Activated T-cell treated with anti-CD3 and anti-CD28 coated beads, Interleukin-2, amount 50 U/mL, for 72 hours (primary cell): Measurements from ENCODE around the gene PTPRM. TPM values are rescaled to one million over a fixed set of nuclear protein-coding genes. Genes with fewer than 3 reads are reported as not detected.

Source experiments
- ATAC-seq, 2 donors: fragments of 150-1000 bp; cut with Tn5 transposase; replicated peaks in 1 of 2; 2 replicates each; pipeline ENCODE4 v1.10.0; 2021; ENCODE audit warnings: moderate library complexity in 2 of 2, mild to moderate bottlenecking in 1 of 2
- DNase-seq, 2 donors: peaks; one replicate each; pipeline ENCODE4 v3.0.0; 2021 to 2022; ENCODE audit warnings: mixed read lengths in 1 of 2
- H3K27ac Mint-ChIP-seq: one replicate; pipeline ENCODE4 v1.8.0; 2022; ENCODE audit warnings: mild to moderate bottlenecking, moderate library complexity, mixed read lengths
- H3K27me3 Mint-ChIP-seq: one replicate; pipeline ENCODE4 v1.8.0; 2022; ENCODE audit warnings: low read depth, mixed read lengths
- H3K36me3 Mint-ChIP-seq, 2 donors: one replicate each; pipeline ENCODE4 v1.8.0; 2022; ENCODE audit warnings: mixed read lengths in 2 of 2, mild to moderate bottlenecking in 1 of 2; ENCODE audit not compliant: insufficient read depth in 2 of 2
- H3K4me1 Mint-ChIP-seq: one replicate; pipeline ENCODE4 v1.8.0; 2022; ENCODE audit warnings: low read depth, mixed read lengths
- H3K4me3 Mint-ChIP-seq, 2 donors: one replicate each; pipeline ENCODE4 v1.8.0; 2022; ENCODE audit warnings: mild to moderate bottlenecking in 2 of 2, mixed read lengths in 2 of 2, moderate library complexity in 2 of 2
- H3K9me3 Mint-ChIP-seq, 2 donors: one replicate each; pipeline ENCODE4 v1.8.0; 2022; ENCODE audit warnings: mixed read lengths in 2 of 2
- total RNA-seq, 2 donors: library from RNA; stranded (reverse); gene quantifications; one replicate each; pipeline ENCODE4 v1.2.3, GENCODE V29; 2022

Gene PTPRM
- total RNA-seq, 2 donors from 2014 or later: 6.3 to 21.3 TPM

DNA sequence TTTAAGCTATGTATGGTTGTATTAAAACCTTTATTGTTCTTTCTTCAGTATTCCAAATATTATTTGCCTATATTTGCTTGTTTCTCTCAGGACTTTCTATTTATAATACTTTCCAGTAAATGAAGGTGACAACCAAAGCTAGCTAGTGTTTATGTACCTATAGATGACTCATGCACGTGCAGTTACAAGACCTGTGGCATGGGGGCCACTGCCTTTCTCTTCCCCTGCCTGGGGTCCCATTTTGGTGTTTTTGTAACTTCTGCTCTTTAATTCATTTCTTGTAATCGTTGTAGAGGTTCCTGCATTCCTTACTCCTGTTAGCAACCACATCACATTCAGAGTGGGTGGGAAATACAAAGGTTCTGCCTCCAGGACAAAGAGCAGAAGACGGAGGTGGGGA is 364.6 kb downstream of the PTPRM start:
- no peaks in the 10 kb centered on the region for H3K27me3 Mint-ChIP-seq
- H3K4me1 Mint-ChIP-seq: no peaks in the 10 kb centered on the region
- H3K27ac Mint-ChIP-seq: no peak overlapping the region
- ATAC-seq (no peak), DNase-seq (no peak)
- no peaks in the 10 kb centered on the region for H3K36me3 Mint-ChIP-seq
- H3K4me3 Mint-ChIP-seq: no peak overlapping the region
- no peaks in the 10 kb centered on the region for H3K9me3 Mint-ChIP-seq

GRCh38 chr18:7937268-7937667 is 370.2 kb downstream of the PTPRM start:
- Mint-ChIP-seq H3K4me3 (no peak overlapping the region), H3K36me3 (no peaks in the 10 kb centered on the region), H3K9me3 (no peaks in the 10 kb centered on the region), H3K27ac (no peak overlapping the region), H3K4me1 (no peaks in the 10 kb centered on the region), H3K27me3 (no peaks in the 10 kb centered on the region)
- no peak for DNase-seq
- no peak for ATAC-seq

DNA sequence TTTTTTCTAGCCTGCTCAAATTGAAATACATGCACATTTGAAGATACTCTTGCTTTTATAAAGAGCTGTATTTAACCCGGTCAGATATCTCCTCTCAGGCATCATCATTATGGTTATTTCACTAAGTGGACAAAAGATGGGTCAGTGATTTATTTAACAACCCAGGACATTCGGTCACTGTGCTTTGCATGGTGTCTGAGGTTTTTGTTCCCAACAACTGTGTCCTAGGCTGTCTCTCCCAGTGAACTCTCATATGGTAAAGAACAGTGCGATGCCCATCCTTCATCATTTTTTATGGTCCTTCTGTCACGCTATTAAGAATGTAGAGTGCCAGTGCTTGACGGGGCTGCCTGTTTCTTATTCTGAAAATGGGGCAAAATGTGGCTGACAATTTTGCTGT is 372.4 kb downstream of the PTPRM start:
- ATAC-seq (no peak), DNase-seq (no peak)
- Mint-ChIP-seq H3K27ac (no peak overlapping the region), H3K9me3 (peaks cover 0 to 2% of the 10 kb centered on the region in 2 donors), H3K4me3 (no peak overlapping the region), H3K36me3 (no peaks in the 10 kb centered on the region), H3K4me1 (no peaks in the 10 kb centered on the region), H3K27me3 (no peaks in the 10 kb centered on the region)

GRCh38 chr18:7940379-7940778 is 373.3 kb downstream of the PTPRM start:
- DNase-seq: no peak
- Mint-ChIP-seq H3K4me1 (no peaks in the 10 kb centered on the region), H3K27ac (no peak overlapping the region), H3K36me3 (no peaks in the 10 kb centered on the region), H3K27me3 (no peaks in the 10 kb centered on the region), H3K4me3 (no peak overlapping the region), H3K9me3 (peaks cover 0 to 2% of the 10 kb centered on the region in 2 donors)
- ATAC-seq: no peak

DNA sequence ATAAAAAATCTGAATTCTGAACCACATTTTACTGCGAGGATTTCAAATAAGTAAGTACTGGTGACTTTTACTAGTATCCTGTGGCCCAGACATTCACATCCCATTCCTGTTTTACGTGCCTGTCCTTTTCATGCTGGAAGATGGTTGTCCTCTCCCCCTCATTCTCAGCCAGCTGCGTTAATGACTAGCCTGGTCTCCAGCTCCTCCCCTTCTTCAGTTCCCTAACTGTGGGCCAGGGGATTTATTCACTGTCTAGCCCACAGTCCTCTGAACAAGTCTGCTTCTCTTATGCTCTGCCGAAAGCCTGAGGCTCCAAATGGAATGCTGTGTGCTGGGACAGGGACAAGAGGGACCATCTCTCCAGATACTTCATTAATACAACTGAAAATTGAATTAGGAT is 373.9 kb downstream of the PTPRM start:
- Mint-ChIP-seq H3K27me3 (no peaks in the 10 kb centered on the region), H3K36me3 (no peaks in the 10 kb centered on the region), H3K4me3 (no peak overlapping the region), H3K27ac (no peak overlapping the region), H3K4me1 (no peaks in the 10 kb centered on the region), H3K9me3 (peaks cover 0 to 2% of the 10 kb centered on the region in 2 donors)
- no peak for DNase-seq
- no peak for ATAC-seq

DNA sequence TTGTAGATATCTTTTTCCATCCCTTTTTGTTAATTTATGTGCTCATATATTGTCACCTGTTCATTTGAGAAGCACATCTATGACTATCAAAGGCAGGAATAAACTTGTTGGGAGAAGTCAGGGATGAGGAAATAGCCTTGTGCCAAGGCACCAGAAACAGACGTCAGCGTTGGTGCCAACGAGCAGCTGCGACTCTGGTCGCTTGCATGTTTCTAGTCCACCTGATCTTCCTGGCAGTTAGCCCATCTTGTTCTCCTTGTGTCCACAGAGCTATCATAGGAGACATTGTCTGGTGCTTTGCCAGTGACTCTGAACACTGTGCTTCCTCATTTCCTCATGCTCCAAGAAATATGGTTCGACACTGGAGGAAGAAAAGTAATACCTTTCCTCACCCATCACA is 374.4 kb downstream of the PTPRM start:
- Mint-ChIP-seq H3K4me3 (no peak overlapping the region), H3K9me3 (peaks cover 0 to 2% of the 10 kb centered on the region in 2 donors), H3K27me3 (no peaks in the 10 kb centered on the region), H3K4me1 (no peaks in the 10 kb centered on the region), H3K36me3 (no peaks in the 10 kb centered on the region), H3K27ac (no peak overlapping the region)
- ATAC-seq: no peak
- DNase-seq: no peak

- no peak for DNase-seq
- ATAC-seq: peak in 1 of 2 donors; percentile 32
- Mint-ChIP-seq H3K4me1 (peaks cover 8% of the 10 kb centered on the region), H3K27ac (peak overlapping the region; percentile 86), H3K36me3 (no peaks in the 10 kb centered on the region), H3K9me3 (peaks cover 0 to 2% of the 10 kb centered on the region in 2 donors), H3K4me3 (peak overlapping the region in 1 of 2 donors; percentile 50), H3K27me3 (no peaks in the 10 kb centered on the region)
Measured at GRCh38 chr18:7945882-7946281, 378.8 kb downstream of the PTPRM start.

DNA sequence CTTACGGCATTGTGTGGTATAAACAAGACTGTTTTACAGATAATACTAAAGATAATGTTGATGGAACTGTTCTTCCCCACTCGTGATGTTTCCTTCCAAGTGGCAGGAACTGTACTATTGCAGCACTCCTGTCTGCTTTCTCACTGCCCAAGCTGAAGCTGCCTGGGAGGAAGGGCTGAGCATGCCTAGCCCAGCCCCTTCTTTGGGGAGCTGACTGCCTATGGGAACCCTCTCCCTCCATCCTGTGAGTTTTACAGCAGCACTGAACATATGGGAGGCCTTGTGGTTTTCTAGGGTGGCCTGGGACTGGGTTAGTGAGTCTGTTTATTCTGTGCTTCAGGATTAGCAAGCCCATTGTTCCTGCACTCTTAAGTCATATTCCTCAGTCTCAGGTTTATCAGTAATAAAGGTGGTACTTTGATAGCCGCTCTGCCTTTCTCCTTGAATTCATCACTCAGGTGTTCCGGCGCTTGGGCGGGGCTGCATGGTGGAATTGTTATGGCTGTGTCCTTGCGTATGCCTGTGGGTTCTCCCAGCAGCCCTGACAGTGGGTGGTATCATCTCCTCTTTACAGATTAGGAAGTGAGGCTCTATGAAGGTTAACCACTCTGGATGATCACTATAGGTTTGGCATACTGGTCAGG is 379.7 kb downstream of the PTPRM start:
- Mint-ChIP-seq H3K4me1 (peaks cover 8% of the 10 kb centered on the region), H3K27ac (peak overlapping the region; percentile 86), H3K9me3 (peaks cover 0 to 2% of the 10 kb centered on the region in 2 donors), H3K27me3 (no peaks in the 10 kb centered on the region), H3K36me3 (no peaks in the 10 kb centered on the region), H3K4me3 (peak overlapping the region; percentile 24 to 50)
- DNase-seq (peak in 1 of 2 donors; percentile 19), ATAC-seq (peak; percentile 37 to 48)

- no peaks in the 10 kb centered on the region for H3K9me3 Mint-ChIP-seq
- no peak overlapping the region for H3K4me3 Mint-ChIP-seq
- DNase-seq: peak; percentile 18 to 25
- H3K4me1 Mint-ChIP-seq: peaks cover 21% of the 10 kb centered on the region
- H3K27me3 Mint-ChIP-seq: no peaks in the 10 kb centered on the region
- H3K36me3 Mint-ChIP-seq: no peaks in the 10 kb centered on the region
- ATAC-seq: peak; percentile 81 to 84
- H3K27ac Mint-ChIP-seq: no peak overlapping the region
Measured at GRCh38 chr18:7950380-7951136, 383.4 kb downstream of the PTPRM start.

GRCh38 chr18:7953095-7953958 is 386.2 kb downstream of the PTPRM start:
- Mint-ChIP-seq H3K27ac (peak overlapping the region; percentile 84), H3K36me3 (no peaks in the 10 kb centered on the region), H3K4me3 (peak overlapping the region in 1 of 2 donors; percentile 71), H3K9me3 (no peaks in the 10 kb centered on the region), H3K4me1 (peaks cover 25% of the 10 kb centered on the region), H3K27me3 (no peaks in the 10 kb centered on the region)
- ATAC-seq: peak; percentile 53 to 69
- no peak for DNase-seq

DNA sequence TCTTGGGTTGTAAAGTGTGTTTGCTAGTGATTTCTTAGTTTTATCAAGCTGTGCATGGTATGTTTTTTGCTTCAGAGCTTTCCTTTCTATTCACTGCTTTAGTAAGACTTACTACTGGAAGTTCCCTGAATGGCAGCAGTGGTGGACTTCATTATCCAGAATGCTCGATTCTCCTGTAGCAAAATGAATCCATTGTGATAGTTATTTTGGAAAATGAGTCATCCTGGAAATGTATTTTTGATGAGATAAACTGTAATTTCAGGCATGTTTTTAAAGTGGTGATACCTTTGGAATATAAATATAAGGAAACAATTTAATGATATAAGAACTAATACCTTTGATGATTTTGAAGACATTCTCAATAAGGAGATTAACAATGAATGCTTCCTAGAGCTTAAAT is 387.1 kb downstream of the PTPRM start:
- H3K4me1 Mint-ChIP-seq: peaks cover 34% of the 10 kb centered on the region
- peak overlapping the region; percentile 84 for H3K27ac Mint-ChIP-seq

DNA sequence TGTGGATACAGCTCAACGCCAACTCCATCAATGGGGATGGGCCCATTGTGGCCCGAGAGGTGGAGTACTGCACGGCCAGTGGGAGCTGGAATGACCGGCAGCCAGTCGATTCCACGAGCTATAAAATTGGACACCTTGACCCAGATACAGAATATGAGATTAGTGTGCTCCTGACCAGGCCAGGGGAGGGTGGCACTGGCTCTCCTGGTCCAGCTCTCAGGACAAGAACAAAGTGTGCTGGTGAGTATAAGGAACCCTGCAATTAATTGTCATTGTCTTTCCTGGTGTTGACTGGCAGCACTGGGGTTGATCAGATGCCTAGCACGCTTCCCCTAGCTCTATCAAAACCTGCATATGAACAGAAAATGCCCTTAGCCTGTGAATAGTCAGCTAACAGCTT is 388.1 kb downstream of the PTPRM start:
- H3K27ac Mint-ChIP-seq: no peak overlapping the region
- ATAC-seq: no peak

More for the DNA sequence above, 387.1 kb downstream of the PTPRM start:
- Mint-ChIP-seq H3K27me3 (no peaks in the 10 kb centered on the region), H3K36me3 (no peaks in the 10 kb centered on the region), H3K9me3 (no peaks in the 10 kb centered on the region), H3K4me3 (peak overlapping the region in 1 of 2 donors; percentile 71)
- no peak for ATAC-seq
- no peak for DNase-seq

DNA sequence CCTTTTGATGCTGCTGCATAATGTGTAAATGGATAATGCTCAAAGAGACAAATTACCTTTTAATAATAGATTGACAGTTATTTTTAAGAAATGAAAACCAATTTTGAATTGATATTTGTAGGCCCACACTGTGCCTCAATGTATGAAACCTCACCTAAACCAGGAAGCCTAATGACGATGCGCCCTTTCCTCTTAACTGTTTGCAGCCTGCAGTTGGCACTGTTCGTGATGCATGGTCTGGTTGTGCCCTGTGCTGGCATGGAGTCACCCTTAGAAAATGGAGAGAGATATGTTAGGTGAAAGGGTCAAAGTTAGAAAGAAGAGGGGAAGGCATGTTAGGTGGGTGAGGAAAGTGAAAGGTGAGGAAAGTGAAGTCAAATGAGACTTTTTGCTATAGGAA is 390.2 kb downstream of the PTPRM start:
- peak overlapping the region; percentile 63 to 74 for H3K4me3 Mint-ChIP-seq
- DNase-seq (no peak), ATAC-seq (no peak)
- peaks cover 36% of the 10 kb centered on the region for H3K4me1 Mint-ChIP-seq
- H3K27me3 Mint-ChIP-seq: no peaks in the 10 kb centered on the region
- no peaks in the 10 kb centered on the region for H3K36me3 Mint-ChIP-seq
- H3K9me3 Mint-ChIP-seq: no peaks in the 10 kb centered on the region
- H3K27ac Mint-ChIP-seq: peak overlapping the region; percentile 68

More for the DNA sequence above, 388.1 kb downstream of the PTPRM start:
- no peak for DNase-seq
- no peak overlapping the region for H3K4me3 Mint-ChIP-seq
- H3K27me3 Mint-ChIP-seq: no peaks in the 10 kb centered on the region
- peaks cover 36% of the 10 kb centered on the region for H3K4me1 Mint-ChIP-seq
- no peaks in the 10 kb centered on the region for H3K9me3 Mint-ChIP-seq
- no peaks in the 10 kb centered on the region for H3K36me3 Mint-ChIP-seq
